Mucosa of gallbladder (tissue), 1 donor: Measurements from ENCODE around the gene STK32C. TPM values are rescaled to one million over a fixed set of nuclear protein-coding genes. Genes with fewer than 3 reads are reported as not detected.

ENCODE experiments used
- total RNA-seq: library from RNA; stranded (reverse); gene quantifications from one replicate; pipeline ENCODE4 v1.2.1, GENCODE V29; 2021
- donor health status: DM: no; HTN: no; CAD: no.

Gene STK32C
- total RNA-seq, 1 donor from 2014 or later: 23.8 TPM

Other genes starting within 250 kb of the STK32C start
- 1.1 TPM for gene JAKMIP3, start 242.0 kb downstream of the STK32C start, total RNA-seq
- 0.81 TPM for gene DPYSL4, start 121.0 kb downstream of the STK32C start, total RNA-seq
- 12.4 TPM for gene LRRC27, start 24.2 kb upstream of the STK32C start, total RNA-seq
- gene PWWP2B, start 89.2 kb upstream of the STK32C start, total RNA-seq: 52.9 TPM
- 44.4 TPM for gene INPP5A, start 229.8 kb upstream of the STK32C start, total RNA-seq